ENCODE data around the gene SLC39A6. TPM values are rescaled to one million over a fixed set of nuclear protein-coding genes. Genes with fewer than 3 reads are reported as not detected.

The SLC39A6 gene
- polyA plus RNA-seq, 1 of the 3 experiments (the other 2 are of a cell fraction) = 67.4 TPM

GRCh38 chr18:36131692-36132483 lies 2.7 kb upstream of the SLC39A6 start:
- ChIA-PET CTCF (interaction anchor here (0.9 kb wide), 1 partner anchor 10 kb away, joined by 3 read pairs; no protein-coding TSS in a partner anchor), POLR2A (no interaction called here)
- 86% methylated on average over 9 of the region's 9 CpGs for WGBS (ENCODE audit: low lambda C conversion rate)
- Histone ChIP-seq H3K4me2 (peak overlapping the region; percentile 100), H3K9me2 (no peaks in the 10 kb centered on the region), H2AFZ (ENCODE audit: low read depth) (no peak overlapping the region), H3K27me3 (ENCODE audit: insufficient read depth) (no peaks in the 10 kb centered on the region), H3K4me3 (ENCODE audit: low read depth in 2 of 2, low read length in 1 of 2) (peak overlapping the region in 1 of 2 experiments; percentile 100; a peak in 1 of 4 replicates), H3K9me3 (no peaks in the 10 kb centered on the region), H3K4me1 (ENCODE audit: control insufficient read depth in 1 of 2, insufficient read depth in 2 of 2, low read depth in 1 of 2, low read length in 1 of 2) (peaks cover 4 to 30% of the 10 kb centered on the region in 2 experiments; a peak in 2 of 4 replicates), H3K79me2 (ENCODE audit: insufficient read depth) (peaks cover 90% of the 10 kb centered on the region), H3K9ac (no peak overlapping the region), H3F3A (replicated peaks; ENCODE audit: insufficient read depth) (no peaks in the 10 kb centered on the region), H3K27ac (ENCODE audit: low read depth in 2 of 2, low read length in 1 of 2) (no peak overlapping the region), H4K20me1 (ENCODE audit: insufficient read depth) (peaks cover 48% of the 10 kb centered on the region), H3K36me3 (replicated peaks in 1 of 2; ENCODE audit: control insufficient read depth in 1 of 2, insufficient read depth in 2 of 2, low read length in 1 of 2) (peaks cover 24 to 25% of the 10 kb centered on the region in 2 experiments)
- no peak for DNase-seq
- TF ChIP-seq TAF1 (IDR thresholded peaks at IDR 0.05; ENCODE audit: borderline replicate concordance, low read depth, low read length) = no peak
- TF ChIP-seq TCF12 (IDR thresholded peaks at IDR 0.05) = no peak
- TF ChIP-seq, protein P1, sequence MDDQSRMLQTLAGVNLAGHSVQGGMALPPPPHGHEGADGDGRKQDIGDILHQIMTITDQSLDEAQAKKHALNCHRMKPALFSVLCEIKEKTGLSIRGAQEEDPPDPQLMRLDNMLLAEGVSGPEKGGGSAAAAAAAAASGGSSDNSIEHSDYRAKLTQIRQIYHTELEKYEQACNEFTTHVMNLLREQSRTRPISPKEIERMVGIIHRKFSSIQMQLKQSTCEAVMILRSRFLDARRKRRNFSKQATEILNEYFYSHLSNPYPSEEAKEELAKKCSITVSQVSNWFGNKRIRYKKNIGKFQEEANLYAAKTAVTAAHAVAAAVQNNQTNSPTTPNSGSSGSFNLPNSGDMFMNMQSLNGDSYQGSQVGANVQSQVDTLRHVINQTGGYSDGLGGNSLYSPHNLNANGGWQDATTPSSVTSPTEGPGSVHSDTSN (IDR thresholded peaks at IDR 0.05) = no peak
- no peak for TF ChIP-seq RAD21 (IDR thresholded peaks at IDR 0.05; ENCODE audit: low read length)
- TF ChIP-seq REST (IDR thresholded peaks at IDR 0.05; ENCODE audit: low read depth, low read length) = no peak
- no peak for TF ChIP-seq JUND (IDR thresholded peaks at IDR 0.05)
- no peak for TF ChIP-seq YY1 (IDR thresholded peaks at IDR 0.05; ENCODE audit: low read depth)
- TF ChIP-seq SMC3 (IDR thresholded peaks at IDR 0.05; ENCODE audit: low read depth, low read length) = no peak
- no peak for TF ChIP-seq TEAD4 (IDR thresholded peaks at IDR 0.05; ENCODE audit: borderline replicate concordance, insufficient read depth)
- TF ChIP-seq RXRA (IDR thresholded peaks at IDR 0.05; ENCODE audit: borderline replicate concordance, low read depth) = no peak
- TF ChIP-seq SIN3A (IDR thresholded peaks at IDR 0.05; ENCODE audit: borderline replicate concordance, low read depth, low read length) = no peak
- TF ChIP-seq FOXM1 (IDR thresholded peaks at IDR 0.05; ENCODE audit: low read depth) = no peak
- no peak for TF ChIP-seq GABPA (IDR thresholded peaks at IDR 0.05; ENCODE audit: low read depth)
- TF ChIP-seq EZH2phosphoT487 (IDR thresholded peaks at IDR 0.05; ENCODE audit: borderline replicate concordance, low read depth) = no peak
- no peak for TF ChIP-seq CHD2 (IDR thresholded peaks at IDR 0.05; ENCODE audit: low read length, partially characterized antibody)
- no peak for TF ChIP-seq POLR2AphosphoS5 (IDR thresholded peaks at IDR 0.05; ENCODE audit: low read depth, low read length)
- TF ChIP-seq ZBTB33 (IDR thresholded peaks at IDR 0.05; ENCODE audit: borderline replicate concordance, low read depth) = no peak

All from SK-N-SH (cell line).